Neutrophil (primary cell): ENCODE data around the gene KIDINS220.
A peak's percentile ranks its signal among the peaks of the same experiment; 100 is the strongest.

Experiments used
- H3K27ac ChIP-seq: fragments of 200-600 bp; sonication (generic); 2 replicates; pipeline ENCODE4 v1.5.1; 2016; ENCODE audit warnings: mild to moderate bottlenecking, moderate library complexity
- H3K27me3 ChIP-seq: fragments of 200-600 bp; sonication (generic); 2 replicates; pipeline ENCODE4 v1.6.0; 2016; ENCODE audit warnings: mild to moderate bottlenecking
- H3K36me3 ChIP-seq: fragments of 200-600 bp; sonication (generic); 2 replicates; pipeline ENCODE4 v1.5.1; 2017
- H3K4me1 ChIP-seq, 2 experiments: fragments of 200-600 bp in 1 of 2; sonication (generic) in 1 of 2; 1 replicate in 1 of 2; 2 replicates in 1 of 2; pipeline versions ENCODE4 v1.5.1 to v1.6.1; 2013 to 2016; ENCODE audit warnings: low read depth in 1 of 2, low read length in 1 of 2, mild to moderate bottlenecking in 1 of 2, moderate library complexity in 1 of 2; ENCODE audit not compliant: control insufficient read depth in 1 of 2, insufficient read depth in 1 of 2
- H3K4me3 ChIP-seq, 2 experiments: fragments of 200-600 bp in 1 of 2; sonication (generic) in 1 of 2; 1 replicate in 1 of 2; 2 replicates in 1 of 2; pipeline ENCODE4 v1.5.1; 2013 to 2016; ENCODE audit warnings: low read depth in 1 of 2, low read length in 1 of 2, mild to moderate bottlenecking in 1 of 2, moderate library complexity in 1 of 2
- H3K9me3 ChIP-seq: fragments of 200-600 bp; sonication (generic); 2 replicates; pipeline ENCODE4 v1.5.1; 2016
- CTCF ChIP-seq: fragments of 200-600 bp; sonication (generic); IDR thresholded peaks from 2 replicates; pipeline ENCODE4 v1.5.1; 2016; ENCODE audit warnings: antibody characterized with exemption

The KIDINS220 gene

GRCh38 chr2:8836971-8837794 is at the start of gene KIDINS220:
TSS of gene KIDINS220 (minus strand) at chr2:8837613. CDS start at chr2:8827093, 10,520 bp downstream.
- Histone ChIP-seq H3K4me1 (peaks cover 48 to 57% of the 10 kb centered on the region in 2 experiments), H3K9me3 (no peaks in the 10 kb centered on the region), H3K4me3 (peak within 1 kb of the TSS; percentile 81 to 98), H3K36me3 (no peaks in the 10 kb centered on the region), H3K27ac (peak within 1 kb of the TSS; percentile 91), H3K27me3 (no peaks in the 10 kb centered on the region)
- TF ChIP-seq CTCF, result peak; percentile 33

GRCh38 chr2:8886876-8887275 is 49.5 kb upstream of the KIDINS220 start:
- Histone ChIP-seq H3K4me3 (no peak overlapping the region), H3K27me3 (no peaks in the 10 kb centered on the region), H3K9me3 (no peaks in the 10 kb centered on the region), H3K4me1 (no peaks in the 10 kb centered on the region), H3K27ac (peak overlapping the region; percentile 14), H3K36me3 (peaks cover 40% of the 10 kb centered on the region)
- TF ChIP-seq CTCF, result no peak

- H3K36me3 ChIP-seq, result peaks cover 47% of the 10 kb centered on the region
- H3K9me3 ChIP-seq, result no peaks in the 10 kb centered on the region
- no peaks in the 10 kb centered on the region for H3K4me1 ChIP-seq
- H3K4me3 ChIP-seq, result no peak overlapping the region
- H3K27me3 ChIP-seq, result no peaks in the 10 kb centered on the region
- no peak for TF ChIP-seq CTCF
- H3K27ac ChIP-seq, result peak overlapping the region; percentile 14
Observed at GRCh38 chr2:8886202-8886518, 48.7 kb upstream of the KIDINS220 start.

- peaks cover 53% of the 10 kb centered on the region for H3K36me3 ChIP-seq
- no peak for TF ChIP-seq CTCF
- no peak overlapping the region for H3K4me3 ChIP-seq
- H3K27me3 ChIP-seq, result no peaks in the 10 kb centered on the region
- H3K9me3 ChIP-seq, result no peaks in the 10 kb centered on the region
- H3K4me1 ChIP-seq, result no peaks in the 10 kb centered on the region
- H3K27ac ChIP-seq, result peak overlapping the region; percentile 14
Observed at GRCh38 chr2:8885449-8886201, 48.2 kb upstream of the KIDINS220 start.

- Histone ChIP-seq H3K27ac (no peak overlapping the region), H3K9me3 (no peaks in the 10 kb centered on the region), H3K4me1 (no peaks in the 10 kb centered on the region), H3K27me3 (no peaks in the 10 kb centered on the region), H3K36me3 (peaks cover 58% of the 10 kb centered on the region), H3K4me3 (no peak overlapping the region)
- TF ChIP-seq CTCF, result no peak
Observed at GRCh38 chr2:8884812-8885211, 47.4 kb upstream of the KIDINS220 start.
